K562 (cell line): ENCODE results near the gene KRT35. TPM values are rescaled to one million over a fixed set of nuclear protein-coding genes. Genes with fewer than 3 reads are reported as not detected.

Experiments used
- ATAC-seq: fragments of 200-7000 bp; cut with Tn5 transposase; 3 replicates; pipeline ENCODE4 v1.9.1; 2020; ENCODE audit warnings: moderate library complexity
- BruUV-seq: library from RNA; stranded (reverse); fragments of 400-500 nt; replicated peaks from 2 replicates; lab custom pipeline; 2021; lab: Mats Ljungman, UMichigan
- CTCF ChIA-PET: fragments of 300-600 bp; formaldehyde crosslinking; extraction: SDS; loops from one replicate; lab custom pipeline; 2021; ENCODE audit warnings: low intra/inter-chr PET ratio; lab: Yijun Ruan, JAX
- POLR2A ChIA-PET: fragments of 300-600, 350-650 bp; sonication (Branson Sonifier 250); formaldehyde crosslinking; extraction: SDS; loops from one replicate; lab custom pipeline; 2021; ENCODE audit warnings: antibody characterized with exemption, inconsistent platforms; lab: Yijun Ruan, JAX
- DNase-seq, 4 experiments: peaks; one replicate each; pipeline versions ENCODE4 v3.0.0 to v3.0.0-alpha.2; 2011 to 2018; ENCODE audit warnings: low spot score in 3 of 4, mixed read lengths in 3 of 4; ENCODE audit errors: extremely low read depth in 1 of 4
- FAIRE-seq: peaks from 2 replicates; lab custom pipeline; 2011; peaks lifted over from hg19 to GRCh38; lab: Jason Lieb, UNC
- H2AFZ ChIP-seq: 2 replicates; pipeline ENCODE4 v1.6.0; 2011; ENCODE audit warnings: low read depth, low read length, control low read depth, inconsistent platforms
- H3K27ac ChIP-seq: fragments of 200-600 bp; 3 replicates; pipeline ENCODE4 v1.8.0; 2011; ENCODE audit warnings: low read depth, mild to moderate bottlenecking, control low read depth, inconsistent platforms, low read length, moderate library complexity, mixed read lengths; ENCODE audit errors: extremely low read depth
- H3K27me3 ChIP-seq, 2 experiments: fragments of 300-600 bp in 1 of 2; 2 replicates in 1 of 2; 3 replicates in 1 of 2; pipeline versions ENCODE4 v1.6.0 to v1.8.0; 2011; ENCODE audit warnings: inconsistent platforms in 2 of 2, low read length in 2 of 2, mild to moderate bottlenecking in 1 of 2, mixed read lengths in 1 of 2, moderate library complexity in 1 of 2; ENCODE audit not compliant: control insufficient read depth in 2 of 2, insufficient read depth in 2 of 2
- H3K36me3 ChIP-seq: fragments of 300-600 bp; 3 replicates; pipeline ENCODE4 v1.8.0; 2011; ENCODE audit warnings: mild to moderate bottlenecking, low read length, inconsistent platforms; ENCODE audit not compliant: control insufficient read depth, insufficient read depth
- H3K4me1 ChIP-seq, 2 experiments: fragments of 200-600 bp in 1 of 2; replicated peaks in 1 of 2; 2 replicates in 1 of 2; 3 replicates in 1 of 2; pipeline versions ENCODE4 v1.5.1 to v1.8.0; 2011; ENCODE audit warnings: inconsistent platforms in 2 of 2, low read length in 2 of 2, mild to moderate bottlenecking in 1 of 2, mixed read lengths in 1 of 2, moderate library complexity in 1 of 2; ENCODE audit not compliant: control insufficient read depth in 2 of 2, insufficient read depth in 2 of 2
- H3K4me2 ChIP-seq: 2 replicates; pipeline ENCODE4 v1.6.1; 2011; ENCODE audit warnings: low read length, control low read depth, inconsistent platforms, mixed read lengths; ENCODE audit not compliant: insufficient read depth
- H3K4me3 ChIP-seq: fragments of 200-600 bp; sonication (generic), shearing (Covaris generic); 2 replicates; pipeline ENCODE4 v1.5.1; 2016; ENCODE audit warnings: control low read depth, inconsistent platforms
- H3K79me2 ChIP-seq: fragments of 200-600 bp; 3 replicates; pipeline ENCODE4 v1.8.0; 2011; ENCODE audit warnings: low read length, inconsistent platforms; ENCODE audit not compliant: control insufficient read depth, insufficient read depth
- H3K9ac ChIP-seq, 2 experiments: 2 replicates each; pipeline versions ENCODE4 v1.6.0 to v1.6.1; 2011; ENCODE audit warnings: low read depth in 2 of 2, low read length in 2 of 2, control low read depth in 1 of 2, inconsistent platforms in 1 of 2, mild to moderate bottlenecking in 1 of 2, mixed read lengths in 1 of 2; ENCODE audit not compliant: insufficient read depth in 1 of 2
- H3K9me1 ChIP-seq: one replicate; pipeline ENCODE4 v1.6.0; 2011; ENCODE audit warnings: inconsistent platforms, mild to moderate bottlenecking, low read length, moderate library complexity; ENCODE audit not compliant: control insufficient read depth, insufficient read depth
- H3K9me3 ChIP-seq: replicated peaks from 2 replicates; pipeline ENCODE4 v1.5.1; 2011; ENCODE audit warnings: low read depth, low read length, inconsistent platforms; ENCODE audit not compliant: control insufficient read depth, insufficient read depth
- H4K20me1 ChIP-seq: replicated peaks from 2 replicates; pipeline ENCODE4 v1.6.1; 2011; ENCODE audit warnings: low read length, inconsistent platforms, mixed read lengths; ENCODE audit not compliant: control insufficient read depth, insufficient read depth
- ATF1 ChIP-seq, 2 experiments: fragments of 450-650 bp in 1 of 2; IDR thresholded peaks; 2 replicates each; pipeline ENCODE4 v1.6.1; 2016; ENCODE audit warnings: missing compliant biosample characterization in 1 of 2, missing genetic modification characterization in 1 of 2
- CHD4 ChIP-seq: fragments of 200-600 bp; sonication (generic); IDR thresholded peaks from 3 replicates; pipeline ENCODE4 v1.6.1; 2012; ENCODE audit warnings: low read depth, mild to moderate bottlenecking, mixed read lengths, low read length, inconsistent platforms; ENCODE audit not compliant: insufficient read depth, insufficient replicate concordance, poor library complexity, severe bottlenecking
- DEAF1 ChIP-seq: fragments of 450-650 bp; formaldehyde crosslinking; IDR thresholded peaks from 2 replicates; pipeline ENCODE4 v1.4.0; 2020; ENCODE audit warnings: mild to moderate bottlenecking, moderate library complexity
- ETV1 ChIP-seq: fragments of 450-650 bp; conservative IDR thresholded peaks from 2 replicates; pipeline ENCODE4 v1.6.1; 2016; ENCODE audit warnings: missing genetic modification characterization, control low read depth, low read depth, missing compliant biosample characterization
- KAT8 ChIP-seq: fragments of 450-650 bp; IDR thresholded peaks from 2 replicates; pipeline ENCODE4 v1.6.1; 2016; ENCODE audit warnings: low read depth, mild to moderate bottlenecking
- SFPQ ChIP-seq: fragments of 200-400 bp; formaldehyde crosslinking; IDR thresholded peaks from 2 replicates; pipeline ENCODE4 v1.6.1; 2017; ENCODE audit warnings: mild to moderate bottlenecking, low read depth, low read length, moderate library complexity
- ZNF232 ChIP-seq: sonication (generic); formaldehyde crosslinking; IDR thresholded peaks from 2 replicates; pipeline ENCODE4 v1.8.0; 2022; ENCODE audit warnings: mild to moderate bottlenecking, missing genetic modification reagents
- ZNF583 ChIP-seq: fragments of 250-450 bp; sonication (Bioruptor Pico); IDR thresholded peaks from 2 replicates; pipeline ENCODE4 v1.4.0; 2020
- ZSCAN29 ChIP-seq: fragments of 450-650 bp; IDR thresholded peaks from 2 replicates; pipeline ENCODE4 v1.6.1; 2017
- ZSCAN32 ChIP-seq: fragments of 450-650 bp; formaldehyde crosslinking; IDR thresholded peaks from 2 replicates; pipeline ENCODE4 v1.4.0; 2020; ENCODE audit warnings: mild to moderate bottlenecking, moderate library complexity
- WGBS: fragments of 100-300 bp; shearing (Covaris generic); methylation state at CpG from one replicate; pipeline ENCODE4 v1.1.6; 2016; ENCODE audit warnings: low coverage, mixed read lengths; ENCODE audit not compliant: insufficient coverage; ENCODE audit errors: missing lambda C conversion rate; 5-methylcytosine and 5-hydroxymethylcytosine counted together
- in situ Hi-C: fragments of 300-500 bp; cut with MboI; formaldehyde crosslinking; loops from 4 replicates; pipeline ENCODE4 v1.15.0; 2018; ENCODE audit warnings: inconsistent platforms, mixed read lengths
- intact Hi-C: fragments of 100-400 bp; cut with micrococcal nuclease; formaldehyde crosslinking; loops from 2 replicates; pipeline ENCODE4 v1.14.2; 2022
- polyA plus RNA-seq, 8 experiments: library from polyadenylated mRNA; depleted of rRNA in 4 of 8; stranded (reverse) in 5 of 8; unstranded in 3 of 8; fragments of >200 nt; fragmentation: Nextera tagmentation in 2 of 8; fragmentation: Illumina TruSeq in 1 of 8; extraction: Ambion mirVana in 2 of 8; extraction: Trizol in 1 of 8; gene quantifications; 2 replicates each; pipeline versions ENCODE4 v1.2.1 to v1.2.3, GENCODE V29; 2011 to 2014; ENCODE audit warnings: inconsistent platforms in 1 of 8, missing spikeins in 1 of 8
- total RNA-seq, 7 experiments: library from RNA; depleted of rRNA in 6 of 7; stranded (reverse); fragments of >200 nt in 6 of 7; fragmentation: Illumina TruSeq in 2 of 7; extraction: Trizol in 2 of 7; gene quantifications; 2 replicates each; pipeline versions ENCODE4 v1.2.1 to v1.2.3, GENCODE V29; 2011 to 2021; ENCODE audit warnings: low replicate concordance in 1 of 7
- TF ChIP-seq, protein P1 (sequence below): fragments of 250-450 bp; sonication (Bioruptor Pico); IDR thresholded peaks from 2 replicates; pipeline ENCODE4 v1.6.1; 2021; ENCODE audit warnings: mild to moderate bottlenecking
- TF ChIP-seq, protein P2 (sequence below): sonication (generic); formaldehyde crosslinking; IDR thresholded peaks from 2 replicates; pipeline ENCODE4 v1.9.0; 2022; ENCODE audit warnings: mild to moderate bottlenecking, missing genetic modification reagents
- TF ChIP-seq, protein P3 (sequence below): fragments of 250-450 bp; sonication (Bioruptor Pico); IDR thresholded peaks from 2 replicates; pipeline ENCODE4 v1.8.0; 2022; ENCODE audit warnings: inconsistent platforms

The KRT35 gene
- total and polyA plus RNA-seq, 9 of the 15 experiments (the other 6 are each of a cell fraction or from before 2014, with no cell fraction given) = not detected

DNA sequence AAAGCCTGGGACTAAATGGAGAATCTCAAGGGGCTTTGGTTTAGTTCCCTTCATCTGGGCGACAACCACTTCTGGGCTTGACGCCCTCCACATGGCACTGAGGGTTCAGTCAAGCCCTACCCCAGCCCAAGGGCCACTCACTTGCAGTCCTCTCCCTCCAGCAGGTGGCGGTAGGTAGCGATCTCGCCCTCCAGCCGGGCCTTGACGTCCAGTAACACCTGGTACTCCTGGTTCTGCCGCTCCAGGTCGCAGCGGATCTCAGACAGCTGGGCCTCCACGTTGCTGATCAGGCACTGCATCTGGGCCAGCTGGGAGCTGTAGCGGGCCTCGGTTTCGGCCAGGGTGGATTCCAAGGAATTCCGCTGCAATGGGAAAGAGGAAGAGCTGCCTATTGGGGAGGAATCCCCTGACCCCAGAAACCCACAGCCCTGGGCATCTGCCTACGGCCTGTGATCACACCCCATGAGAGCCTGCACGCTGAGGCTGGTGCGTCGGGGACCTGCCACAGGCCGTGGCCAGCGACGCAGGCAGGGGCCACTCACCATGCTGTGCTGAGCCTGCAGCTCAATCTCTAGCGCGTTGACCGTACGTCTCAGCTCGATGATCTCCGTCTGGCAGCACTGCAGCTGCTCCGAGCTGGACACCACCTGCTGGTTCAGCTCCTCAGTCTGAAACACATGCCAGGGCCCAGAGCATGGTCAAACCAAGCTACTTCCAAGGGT lies 6.0 kb upstream of the KRT35 start:
- in situ Hi-C loops = loop anchor here (5.0 kb wide), 1 partner anchor 60 kb away; no protein-coding TSS in a partner anchor
- FAIRE-seq (peak; percentile 84), DNase-seq (peak; percentile 70 to 86 (median 82)), ATAC-seq (peak; percentile 94)
- peaks cover 9 to 22% of the 10 kb centered on the region in 2 experiments; a peak in 4 of 5 replicates for H3K4me1 ChIP-seq
- intact Hi-C loops = loop anchor here (1.0 to 10.0 kb wide), 2 partner anchors 62 to 178 kb away; no protein-coding TSS in a partner anchor
- H3K27me3 ChIP-seq = peaks cover 7 to 34% of the 10 kb centered on the region in 2 experiments; a peak in 3 of 5 replicates
- peaks cover 10% of the 10 kb centered on the region for H4K20me1 ChIP-seq
- ChIA-PET POLR2A (interaction anchor here (0.6 to 1.0 kb wide), 3 partner anchors 32 to 630 kb away, joined by 3 to 4 read pairs (median 4); no protein-coding TSS in a partner anchor), CTCF (interaction anchor here (0.6 to 2.9 kb wide), 3 partner anchors 10 to 175 kb away, joined by 4 to 14 read pairs (median 6); no protein-coding TSS in a partner anchor)
- H3K9me1 ChIP-seq = no peaks in the 10 kb centered on the region
- WGBS = 29% methylated on average over 29 of the region's 29 CpGs
- 0 out of 4 replicates have a peak overlapping the region, but pooled peaks of 1 of the 2 experiments have one; percentile 10 for H3K9ac ChIP-seq
- H3K4me2 ChIP-seq = no peak overlapping the region
- H3K27ac ChIP-seq = no peak overlapping the region
- H3K36me3 ChIP-seq = no peaks in the 10 kb centered on the region
- H2AFZ ChIP-seq = peak overlapping the region; percentile 60
- no peak overlapping the region for H3K4me3 ChIP-seq
- no peaks in the 10 kb centered on the region for H3K9me3 ChIP-seq
- no peaks in the 10 kb centered on the region for H3K79me2 ChIP-seq
- BruUV-seq = no TSS peak
- TF ChIP-seq KAT8 (no peak), ATF1 (CRISPR knock-in tag; IDR thresholded peaks at IDR 0.05) (no peak), ATF1 (tag; IDR thresholded peaks at IDR 0.05) (no peak), ZSCAN32 (CRISPR knock-in tag) (no peak), DEAF1 (CRISPR knock-in tag) (peak; percentile 30; the same call in 1 of the 2 replicates), ZNF232 (CRISPR knock-in tag) (no peak), ETV1 (no peak), SFPQ (no peak), ZSCAN29 (no peak), ZNF583 (no peak), CHD4 (no peak)
- TF ChIP-seq, protein P1, sequence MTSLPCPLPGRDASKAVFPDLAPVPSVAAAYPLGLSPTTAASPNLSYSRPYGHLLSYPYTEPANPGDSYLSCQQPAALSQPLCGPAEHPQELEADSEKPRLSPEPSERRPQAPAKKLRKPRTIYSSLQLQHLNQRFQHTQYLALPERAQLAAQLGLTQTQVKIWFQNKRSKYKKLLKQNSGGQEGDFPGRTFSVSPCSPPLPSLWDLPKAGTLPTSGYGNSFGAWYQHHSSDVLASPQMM (CRISPR knock-in tag) = no peak
- TF ChIP-seq, protein P2, sequence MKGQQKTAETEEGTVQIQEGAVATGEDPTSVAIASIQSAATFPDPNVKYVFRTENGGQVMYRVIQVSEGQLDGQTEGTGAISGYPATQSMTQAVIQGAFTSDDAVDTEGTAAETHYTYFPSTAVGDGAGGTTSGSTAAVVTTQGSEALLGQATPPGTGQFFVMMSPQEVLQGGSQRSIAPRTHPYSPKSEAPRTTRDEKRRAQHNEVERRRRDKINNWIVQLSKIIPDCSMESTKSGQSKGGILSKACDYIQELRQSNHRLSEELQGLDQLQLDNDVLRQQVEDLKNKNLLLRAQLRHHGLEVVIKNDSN (CRISPR knock-in tag) = no peak
- TF ChIP-seq, protein P3, sequence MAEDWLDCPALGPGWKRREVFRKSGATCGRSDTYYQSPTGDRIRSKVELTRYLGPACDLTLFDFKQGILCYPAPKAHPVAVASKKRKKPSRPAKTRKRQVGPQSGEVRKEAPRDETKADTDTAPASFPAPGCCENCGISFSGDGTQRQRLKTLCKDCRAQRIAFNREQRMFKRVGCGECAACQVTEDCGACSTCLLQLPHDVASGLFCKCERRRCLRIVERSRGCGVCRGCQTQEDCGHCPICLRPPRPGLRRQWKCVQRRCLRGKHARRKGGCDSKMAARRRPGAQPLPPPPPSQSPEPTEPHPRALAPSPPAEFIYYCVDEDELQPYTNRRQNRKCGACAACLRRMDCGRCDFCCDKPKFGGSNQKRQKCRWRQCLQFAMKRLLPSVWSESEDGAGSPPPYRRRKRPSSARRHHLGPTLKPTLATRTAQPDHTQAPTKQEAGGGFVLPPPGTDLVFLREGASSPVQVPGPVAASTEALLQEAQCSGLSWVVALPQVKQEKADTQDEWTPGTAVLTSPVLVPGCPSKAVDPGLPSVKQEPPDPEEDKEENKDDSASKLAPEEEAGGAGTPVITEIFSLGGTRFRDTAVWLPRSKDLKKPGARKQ (CRISPR knock-in tag) = no peak
